GM19023 (cell line): Measurements from ENCODE around the gene ZC3H10.
"Not testable (repeated sequence)": the region's sequence is repeated elsewhere in the genome, so short reads cannot be mapped to it uniquely, and the experiment has no call there.

ENCODE experiments used
- ATAC-seq: cut with Tn5 transposase; IDR thresholded peaks from one replicate; pipeline ENCODE4 v1.9.1; 2021; ENCODE audit warnings: mild to moderate bottlenecking, moderate library complexity; ENCODE audit not compliant: unreplicated experiment

The ZC3H10 gene

DNA sequence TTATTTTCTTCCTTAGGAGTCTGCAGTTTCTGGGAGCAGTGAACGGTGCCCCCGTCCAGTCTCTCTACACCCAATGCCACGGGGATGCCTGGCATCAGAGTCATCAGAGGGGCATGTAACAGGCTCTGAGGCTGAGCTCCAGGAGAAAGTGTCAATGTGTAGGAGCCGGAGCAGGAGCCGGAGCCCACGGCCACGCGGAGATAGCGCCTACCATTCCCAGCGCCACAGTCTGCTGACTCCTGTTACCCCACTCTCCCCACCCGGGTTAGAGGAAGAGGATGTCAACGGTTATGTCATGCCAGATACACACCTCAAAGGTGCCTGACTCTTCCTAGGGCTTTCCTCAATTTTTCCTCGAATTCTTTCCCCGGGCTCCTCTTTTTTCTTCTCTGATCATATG lies 17.0 kb upstream of the ZC3H10 start:
- ATAC-seq: no peak

DNA sequence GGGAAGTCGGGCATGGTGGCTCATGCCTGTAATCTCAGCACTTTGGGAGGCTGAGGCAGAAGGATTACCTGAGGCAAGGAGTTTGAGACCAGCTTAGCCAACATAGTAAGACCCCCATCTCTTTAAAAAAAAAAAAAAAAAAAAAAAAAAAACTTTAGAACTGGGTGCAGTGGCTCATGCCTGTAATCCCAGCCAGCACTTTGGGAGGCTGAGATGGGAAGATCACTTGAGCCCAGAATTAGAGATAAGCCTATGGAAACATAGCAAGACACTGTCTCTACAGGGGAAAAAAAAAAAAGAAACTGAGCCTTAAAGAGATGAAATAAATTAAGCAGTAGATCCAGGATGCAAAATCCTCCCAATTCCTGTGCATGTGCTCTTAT lies 15.4 kb upstream of the ZC3H10 start:
- no peak for ATAC-seq

GRCh38 chr12:56103066-56103711 lies 14.9 kb upstream of the ZC3H10 start:
- ATAC-seq: no peak

- no peak for ATAC-seq
These were observed 14.3 kb upstream of the ZC3H10 start for GRCh38 chr12:56103823-56104108.

DNA sequence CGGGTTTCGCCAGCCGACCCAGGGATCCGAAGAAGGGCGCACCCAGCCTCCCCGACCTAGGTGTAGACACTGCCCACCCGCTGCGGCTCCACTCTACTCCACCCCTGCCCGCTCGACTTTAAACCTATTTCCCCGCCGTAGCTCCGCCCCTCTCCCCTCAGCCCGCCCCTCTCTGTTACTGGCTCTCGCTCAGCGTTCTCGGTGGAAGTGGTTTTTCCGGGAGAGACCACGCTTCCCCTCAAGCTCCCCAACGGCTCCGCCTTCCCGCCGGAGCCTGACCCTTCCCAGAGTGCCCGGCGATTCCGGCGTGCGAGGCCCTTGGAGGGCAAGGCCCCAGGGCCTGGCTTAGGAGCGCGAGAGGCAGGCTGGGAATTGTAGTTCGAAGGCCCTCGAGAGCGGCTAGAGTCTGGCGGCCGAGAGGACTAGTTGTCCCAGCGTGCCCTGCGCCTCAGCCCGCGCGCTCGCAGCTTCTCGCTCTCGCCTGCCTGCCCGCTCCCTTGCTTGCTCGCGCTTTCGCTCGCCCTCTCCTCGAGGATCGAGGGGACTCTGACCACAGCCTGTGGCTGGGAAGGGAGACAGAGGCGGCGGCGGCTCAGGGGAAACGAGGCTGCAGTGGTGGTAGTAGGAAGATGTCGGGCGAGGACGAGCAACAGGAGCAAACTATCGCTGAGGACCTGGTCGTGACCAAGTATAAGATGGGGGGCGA lies 13.8 kb upstream of the ZC3H10 start, which contains the start of gene PA2G4:
Gene PA2G4, plus strand, starts transcription at position 451 of the 706 bp plus-strand sequence. Its CDS starts 179 bp downstream, at position 630.
- ATAC-seq: peak; percentile 95

GRCh38 chr12:56104815-56105608 lies 13.1 kb upstream of the ZC3H10 start:
- peak; percentile 17 for ATAC-seq

- ATAC-seq: no peak
These were observed 12.5 kb upstream of the ZC3H10 start for GRCh38 chr12:56105609-56105902.

GRCh38 chr12:56107242-56107641 lies 10.8 kb upstream of the ZC3H10 start:
- no peak for ATAC-seq

DNA sequence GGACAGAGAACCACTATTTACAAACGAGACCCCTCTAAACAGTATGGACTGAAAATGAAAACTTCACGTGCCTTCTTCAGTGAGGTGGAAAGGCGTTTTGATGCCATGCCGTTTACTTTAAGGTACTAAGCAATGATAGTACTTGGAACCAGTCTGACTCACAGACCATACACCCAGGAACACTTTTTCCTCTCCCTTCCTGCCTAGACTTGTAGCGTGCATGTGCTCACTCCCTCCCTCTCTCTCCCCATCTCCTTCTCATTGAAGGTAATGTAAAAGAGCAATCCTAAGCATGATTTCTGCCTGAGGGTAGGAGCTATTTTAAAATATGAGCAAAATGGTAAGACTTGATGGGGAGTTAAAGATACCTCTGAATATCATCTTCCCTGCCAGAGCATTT lies 7.5 kb upstream of the ZC3H10 start:
- ATAC-seq: no peak

GRCh38 chr12:56114084-56114483 lies 4.0 kb upstream of the ZC3H10 start:
- ATAC-seq: no peak

GRCh38 chr12:56115329-56115728 lies 2.7 kb upstream of the ZC3H10 start:
- no peak for ATAC-seq

- ATAC-seq: peak; percentile 37
These were observed 1.6 kb upstream of the ZC3H10 start, which contains the start of gene RPL41 for GRCh38 chr12:56116267-56117081. Gene RPL41 (plus strand): TSS chr12:56116633.

DNA sequence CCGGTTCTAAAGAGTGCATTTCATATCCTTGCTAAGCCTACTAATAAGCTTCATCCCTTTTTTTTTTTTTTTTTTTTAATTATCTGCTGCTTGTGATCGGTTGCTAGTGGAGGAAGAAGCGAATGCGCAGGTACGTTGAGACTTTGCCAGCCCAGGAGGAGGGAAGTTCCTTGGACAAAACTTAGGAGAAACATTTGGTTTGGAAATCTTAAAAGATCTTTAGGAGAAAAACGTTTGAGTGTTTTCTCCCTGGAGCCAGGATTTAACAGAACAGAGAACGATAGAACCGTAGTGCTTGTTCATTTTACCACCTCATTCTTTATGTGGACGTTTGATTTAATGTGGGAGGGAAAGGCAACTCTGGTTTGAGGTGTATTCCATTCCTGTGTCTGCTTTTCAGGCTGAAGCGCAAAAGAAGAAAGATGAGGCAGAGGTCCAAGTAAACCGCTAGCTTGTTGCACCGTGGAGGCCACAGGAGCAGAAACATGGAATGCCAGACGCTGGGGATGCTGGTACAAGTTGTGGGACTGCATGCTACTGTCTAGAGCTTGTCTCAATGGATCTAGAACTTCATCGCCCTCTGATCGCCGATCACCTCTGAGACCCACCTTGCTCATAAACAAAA lies 872 bp upstream of the ZC3H10 start:
- not testable (repeated sequence) for ATAC-seq

- ATAC-seq: no peak
These were observed 757 bp downstream of the ZC3H10 start for GRCh38 chr12:56118688-56119357.

DNA sequence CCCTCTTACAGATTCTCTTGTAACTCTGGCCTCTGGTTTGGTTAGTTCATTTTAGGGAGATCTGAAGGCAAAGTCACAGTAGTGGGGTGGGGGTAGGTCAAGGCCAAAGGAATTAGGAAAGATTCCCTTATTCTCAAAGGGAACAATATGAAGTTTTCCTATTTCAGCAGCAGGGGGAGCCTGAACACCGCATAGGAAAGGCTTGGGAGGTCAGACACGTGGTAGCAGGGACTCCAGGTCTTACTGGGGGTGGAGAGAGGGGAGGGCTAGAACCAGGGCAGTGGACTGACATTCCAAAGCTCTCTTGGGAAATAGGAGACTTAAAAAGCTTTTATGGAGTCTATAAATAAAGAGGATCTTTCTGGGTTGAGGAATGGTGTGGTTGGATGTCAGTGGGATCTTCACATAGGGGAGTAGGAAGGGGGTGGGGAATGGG lies 1.3 kb downstream of the ZC3H10 start:
- no peak for ATAC-seq

GRCh38 chr12:56120158-56120846 lies 2.2 kb downstream of the ZC3H10 start:
- ATAC-seq: no peak

DNA sequence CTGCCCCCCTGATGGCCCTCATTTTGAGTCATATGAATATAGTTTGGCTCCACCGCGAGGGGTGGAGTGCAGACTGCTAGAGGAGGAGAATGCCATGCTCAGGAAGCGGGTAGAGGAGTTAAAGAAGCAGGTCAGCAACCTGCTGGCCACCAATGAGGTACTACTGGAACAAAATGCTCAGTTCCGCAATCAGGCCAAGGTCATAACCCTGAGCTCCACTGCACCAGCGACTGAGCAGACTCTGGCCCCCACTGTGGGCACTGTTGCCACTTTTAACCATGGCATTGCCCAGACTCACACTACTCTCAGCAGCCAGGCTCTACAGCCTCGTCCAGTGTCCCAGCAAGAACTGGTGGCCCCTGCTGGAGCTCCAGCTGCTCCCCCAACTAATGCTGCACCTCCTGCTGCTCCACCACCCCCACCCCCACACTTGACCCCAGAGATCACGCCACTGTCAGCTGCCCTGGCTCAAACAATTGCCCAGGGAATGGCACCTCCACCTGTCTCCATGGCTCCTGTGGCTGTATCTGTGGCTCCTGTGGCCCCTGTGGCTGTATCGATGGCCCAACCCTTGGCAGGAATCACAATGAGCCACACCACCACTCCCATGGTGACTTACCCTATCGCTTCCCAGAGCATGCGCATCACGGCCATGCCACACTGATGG lies 3.3 kb downstream of the ZC3H10 start:
- ATAC-seq: no peak

- ATAC-seq: no peak
These were observed 4.6 kb downstream of the ZC3H10 start for GRCh38 chr12:56122637-56123036.

- no peak for ATAC-seq
These were observed 6.1 kb downstream of the ZC3H10 start for GRCh38 chr12:56124133-56124532.
